ENCODE data around the gene PEX6. TPM values are rescaled to one million over a fixed set of nuclear protein-coding genes. Genes with fewer than 3 reads are reported as not detected.

The PEX6 gene
- total and polyA plus RNA-seq, 2 donors from 2014 or later, result 18.0 to 22.6 TPM

- Histone ChIP-seq H3K9ac (ENCODE audit: low read length in 3 of 3) (peak overlapping the region in 2 of 3 donors; percentile 77 to 97), H3K4me1 (ENCODE audit: control insufficient read depth in 2 of 3, insufficient read depth in 2 of 3, low read depth in 1 of 3, low read length in 3 of 3) (peaks cover 2 to 22% (median 18%) of the 10 kb centered on the region in 3 donors), H3K36me3 (ENCODE audit: control insufficient read depth in 2 of 3, insufficient read depth in 3 of 3, low read length in 3 of 3) (peaks cover 11 to 29% (median 20%) of the 10 kb centered on the region in 3 donors)
Measured at GRCh38 chr6:43014434-43014909, 35.5 kb upstream of the PEX6 start.

GRCh38 chr6:43013843-43014433, 35.0 kb upstream of the PEX6 start, which contains the start of the genes KLHDC3 and MEA1:
KLHDC3 (plus strand) TSS chr6:43014249; CDS start chr6:43017193, 2,944 bp downstream.
MEA1 (minus strand) TSS chr6:43013946; CDS start chr6:43013813, 133 bp downstream.
- no peaks in the 10 kb centered on the region for H3K9me3 ChIP-seq (ENCODE audit: control insufficient read depth in 2 of 3, insufficient read depth in 1 of 3, low read length in 3 of 3)
- no peaks in the 10 kb centered on the region for H3K27me3 ChIP-seq (ENCODE audit: control insufficient read depth, insufficient read depth, low read length)
- intact Hi-C loops (cut with DNase I), result no loop called here
- peaks cover 2 to 22% (median 18%) of the 10 kb centered on the region in 3 donors for H3K4me1 ChIP-seq (ENCODE audit: control insufficient read depth in 2 of 3, insufficient read depth in 2 of 3, low read depth in 1 of 3, low read length in 3 of 3)
- TF ChIP-seq, protein P1, sequence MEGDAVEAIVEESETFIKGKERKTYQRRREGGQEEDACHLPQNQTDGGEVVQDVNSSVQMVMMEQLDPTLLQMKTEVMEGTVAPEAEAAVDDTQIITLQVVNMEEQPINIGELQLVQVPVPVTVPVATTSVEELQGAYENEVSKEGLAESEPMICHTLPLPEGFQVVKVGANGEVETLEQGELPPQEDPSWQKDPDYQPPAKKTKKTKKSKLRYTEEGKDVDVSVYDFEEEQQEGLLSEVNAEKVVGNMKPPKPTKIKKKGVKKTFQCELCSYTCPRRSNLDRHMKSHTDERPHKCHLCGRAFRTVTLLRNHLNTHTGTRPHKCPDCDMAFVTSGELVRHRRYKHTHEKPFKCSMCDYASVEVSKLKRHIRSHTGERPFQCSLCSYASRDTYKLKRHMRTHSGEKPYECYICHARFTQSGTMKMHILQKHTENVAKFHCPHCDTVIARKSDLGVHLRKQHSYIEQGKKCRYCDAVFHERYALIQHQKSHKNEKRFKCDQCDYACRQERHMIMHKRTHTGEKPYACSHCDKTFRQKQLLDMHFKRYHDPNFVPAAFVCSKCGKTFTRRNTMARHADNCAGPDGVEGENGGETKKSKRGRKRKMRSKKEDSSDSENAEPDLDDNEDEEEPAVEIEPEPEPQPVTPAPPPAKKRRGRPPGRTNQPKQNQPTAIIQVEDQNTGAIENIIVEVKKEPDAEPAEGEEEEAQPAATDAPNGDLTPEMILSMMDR (IDR thresholded peaks at IDR 0.05; ENCODE audit: borderline replicate concordance, extremely low read depth, insufficient read depth), result no peak
- peaks cover 8 to 26% (median 17%) of the 10 kb centered on the region in 3 donors for H3K36me3 ChIP-seq (ENCODE audit: control insufficient read depth in 2 of 3, insufficient read depth in 3 of 3, low read length in 3 of 3)
- peak within 1 kb of the TSS; percentile 45 to 61 for H3K27ac ChIP-seq (ENCODE audit: low read depth in 2 of 2, low read length in 2 of 2)
- H3K9ac ChIP-seq (ENCODE audit: low read length in 3 of 3), result peak within 1 kb of the TSS; percentile 78 to 97 (median 83)
- FAIRE-seq (peak; percentile 97), DNase-seq (peak; percentile 99 to 100 (median 100))
- H3K4me3 ChIP-seq (ENCODE audit: low read length in 3 of 3), result peak within 1 kb of the TSS; percentile 78 to 100 (median 90)

More at GRCh38 chr6:43014434-43014909, 35.5 kb upstream of the PEX6 start:
- H3K4me3 ChIP-seq (ENCODE audit: low read length in 3 of 3), result peak overlapping the region; percentile 78 to 100 (median 90)
- TF ChIP-seq, protein P1 (IDR thresholded peaks at IDR 0.05; ENCODE audit: borderline replicate concordance, extremely low read depth, insufficient read depth), result no peak
- H3K9me3 ChIP-seq (ENCODE audit: control insufficient read depth in 2 of 3, insufficient read depth in 1 of 3, low read length in 3 of 3), result no peaks in the 10 kb centered on the region
- DNase-seq (peak in 1 of 5 donors; percentile 50), FAIRE-seq (no peak)
- H3K27me3 ChIP-seq (ENCODE audit: control insufficient read depth, insufficient read depth, low read length), result no peaks in the 10 kb centered on the region
- H3K27ac ChIP-seq (ENCODE audit: low read depth in 2 of 2, low read length in 2 of 2), result peak overlapping the region; percentile 45 to 61
- intact Hi-C loops (cut with DNase I), result no loop called here

DNA sequence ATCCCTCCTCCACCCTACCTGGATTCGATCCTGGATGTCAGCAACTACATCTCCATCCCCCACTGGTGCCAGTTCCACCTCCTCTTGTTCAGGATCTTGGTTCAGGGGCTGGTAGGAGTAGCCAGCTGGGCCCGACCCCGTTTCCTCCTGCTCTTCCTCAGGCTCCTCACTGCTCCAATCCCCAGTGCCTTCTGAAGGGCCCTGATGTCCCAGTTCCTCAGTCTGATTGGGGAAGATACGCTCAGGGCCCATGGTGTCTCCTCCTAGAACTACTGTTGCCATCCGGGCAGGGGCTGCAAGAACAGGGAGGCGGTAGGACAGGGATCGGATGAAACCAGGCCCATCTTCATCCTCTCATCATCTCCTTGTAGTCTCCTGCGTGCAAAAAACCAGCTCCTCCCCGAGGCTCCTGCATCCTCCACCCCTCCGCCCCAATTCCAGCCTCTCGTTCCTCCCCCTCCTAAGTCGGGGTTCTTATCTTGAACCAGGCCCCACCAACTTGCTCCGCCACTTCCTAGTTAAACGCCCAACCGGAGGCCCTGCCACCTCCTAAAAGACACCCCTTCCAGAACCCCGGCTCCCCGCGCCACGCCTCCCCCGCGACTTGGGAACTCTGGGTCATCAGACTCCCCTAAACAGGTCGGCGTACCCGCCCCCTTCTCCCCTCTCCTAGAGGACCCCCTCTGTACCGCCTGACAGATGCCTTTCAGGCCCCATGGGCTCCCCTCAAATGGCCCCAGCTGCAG, 34.3 kb upstream of the PEX6 start:
- peak overlapping the region; percentile 44 to 71 (median 50) for H3K4me3 ChIP-seq (ENCODE audit: low read length in 3 of 3)
- peaks cover 2 to 22% (median 18%) of the 10 kb centered on the region in 3 donors for H3K4me1 ChIP-seq (ENCODE audit: control insufficient read depth in 2 of 3, insufficient read depth in 2 of 3, low read depth in 1 of 3, low read length in 3 of 3)
- no peak for FAIRE-seq
- H3K9me3 ChIP-seq (ENCODE audit: control insufficient read depth in 2 of 3, insufficient read depth in 1 of 3, low read length in 3 of 3), result no peaks in the 10 kb centered on the region
- TF ChIP-seq, protein P1 (IDR thresholded peaks at IDR 0.05; ENCODE audit: borderline replicate concordance, extremely low read depth, insufficient read depth), result no peak
- H3K27me3 ChIP-seq (ENCODE audit: control insufficient read depth, insufficient read depth, low read length), result no peaks in the 10 kb centered on the region
- H3K27ac ChIP-seq (ENCODE audit: low read depth in 2 of 2, low read length in 2 of 2), result peak overlapping the region in 1 of 2 donors; percentile 43
- H3K36me3 ChIP-seq (ENCODE audit: control insufficient read depth in 2 of 3, insufficient read depth in 3 of 3, low read length in 3 of 3), result peaks cover 9 to 26% (median 17%) of the 10 kb centered on the region in 3 donors
- intact Hi-C loops (cut with DNase I), result no loop called here
- peak in 1 of 5 donors; percentile 60 for DNase-seq
- peak overlapping the region; percentile 17 to 83 (median 78) for H3K9ac ChIP-seq (ENCODE audit: low read length in 3 of 3)
